Upper lobe of left lung (tissue), 4 donors: ENCODE measurements around the gene GPR137B.

Source experiments
- EP300 ChIP-seq, 4 donors: sonication (generic); formaldehyde crosslinking; IDR thresholded peaks; one replicate each; pipeline ENCODE4 v1.5.1; 2017; ENCODE audit warnings: antibody characterized with exemption in 4 of 4, control low read depth in 2 of 4
- POLR2A ChIP-seq, 4 donors: fragments of 450-650 bp; IDR thresholded peaks; one replicate each; pipeline ENCODE4 v1.5.1; 2016 to 2017; ENCODE audit warnings: antibody characterized with exemption in 4 of 4, mild to moderate bottlenecking in 2 of 4
- POLR2AphosphoS5 ChIP-seq, 2 donors: sonication (generic); formaldehyde crosslinking; IDR thresholded peaks; one replicate each; pipeline ENCODE4 v1.5.1; 2017; ENCODE audit warnings: antibody characterized with exemption in 2 of 2
- TF ChIP-seq, protein P1 (sequence below), 6 experiments: fragments of 450-650 bp in 4 of 6; fragments of 200-600 bp in 2 of 6; sonication (generic) in 2 of 6; IDR thresholded peaks; one replicate each; pipeline ENCODE4 v1.5.1; 2016 to 2019; ENCODE audit warnings: antibody characterized with exemption in 6 of 6

DNA sequence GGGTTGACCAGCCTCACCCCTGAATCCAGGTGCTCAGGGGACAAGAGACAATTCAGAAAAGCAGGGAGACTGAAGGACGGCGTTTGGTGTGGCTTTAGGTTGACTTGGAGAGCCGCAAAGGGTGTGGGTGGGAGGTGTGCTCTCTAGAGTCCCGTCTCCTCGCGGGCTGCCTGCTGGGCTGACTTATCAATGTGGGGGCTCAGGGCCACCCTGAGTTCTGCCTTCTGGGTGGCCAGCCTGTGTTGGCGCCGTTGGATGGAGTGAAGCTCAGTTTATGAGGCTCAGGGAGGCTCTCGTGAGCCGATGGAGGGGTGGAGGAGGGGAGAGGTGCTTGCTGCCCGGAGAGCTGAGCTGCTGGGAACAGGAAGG, 13.0 kb downstream of the GPR137B start:
- TF ChIP-seq POLR2A (IDR thresholded peaks at IDR 0.05): no peak
- TF ChIP-seq, protein P1, sequence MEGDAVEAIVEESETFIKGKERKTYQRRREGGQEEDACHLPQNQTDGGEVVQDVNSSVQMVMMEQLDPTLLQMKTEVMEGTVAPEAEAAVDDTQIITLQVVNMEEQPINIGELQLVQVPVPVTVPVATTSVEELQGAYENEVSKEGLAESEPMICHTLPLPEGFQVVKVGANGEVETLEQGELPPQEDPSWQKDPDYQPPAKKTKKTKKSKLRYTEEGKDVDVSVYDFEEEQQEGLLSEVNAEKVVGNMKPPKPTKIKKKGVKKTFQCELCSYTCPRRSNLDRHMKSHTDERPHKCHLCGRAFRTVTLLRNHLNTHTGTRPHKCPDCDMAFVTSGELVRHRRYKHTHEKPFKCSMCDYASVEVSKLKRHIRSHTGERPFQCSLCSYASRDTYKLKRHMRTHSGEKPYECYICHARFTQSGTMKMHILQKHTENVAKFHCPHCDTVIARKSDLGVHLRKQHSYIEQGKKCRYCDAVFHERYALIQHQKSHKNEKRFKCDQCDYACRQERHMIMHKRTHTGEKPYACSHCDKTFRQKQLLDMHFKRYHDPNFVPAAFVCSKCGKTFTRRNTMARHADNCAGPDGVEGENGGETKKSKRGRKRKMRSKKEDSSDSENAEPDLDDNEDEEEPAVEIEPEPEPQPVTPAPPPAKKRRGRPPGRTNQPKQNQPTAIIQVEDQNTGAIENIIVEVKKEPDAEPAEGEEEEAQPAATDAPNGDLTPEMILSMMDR (IDR thresholded peaks at IDR 0.05): no peak
- no peak for TF ChIP-seq POLR2AphosphoS5 (IDR thresholded peaks at IDR 0.05)
- TF ChIP-seq EP300 (IDR thresholded peaks at IDR 0.05): no peak
